ENCODE measurements around the gene FOXP2. TPM values are rescaled to one million over a fixed set of nuclear protein-coding genes. Genes with fewer than 3 reads are reported as not detected.

The FOXP2 gene
- total and polyA plus RNA-seq, 2 donors (not counting 3 experiments of a cell fraction or from before 2014, with no cell fraction given): 0.37 to 2.7 TPM

- H3K79me2 ChIP-seq (ENCODE audit: control insufficient read depth, insufficient read depth, low read length): no peaks in the 10 kb centered on the region
- H2AFZ ChIP-seq (ENCODE audit: low read depth, low read length): no peak overlapping the region
- H3K4me2 ChIP-seq (ENCODE audit: insufficient read depth, low read length): no peak overlapping the region
- POLR2A ChIA-PET: interaction anchor here (0.7 kb wide), 1 partner anchor 281 kb away, joined by 3 read pairs; no protein-coding TSS in a partner anchor
- no peak overlapping the region for H3K9ac ChIP-seq (replicated peaks; ENCODE audit: extremely low read depth, insufficient read depth, low read length)
- H3K9me3 ChIP-seq (replicated peaks; ENCODE audit: control insufficient read depth, insufficient read depth, low read length): no peaks in the 10 kb centered on the region
- no peak for TF ChIP-seq JUN (IDR thresholded peaks at IDR 0.05; ENCODE audit: borderline replicate concordance, insufficient read depth, insufficient read length, low read depth)
- TF ChIP-seq, protein P1, sequence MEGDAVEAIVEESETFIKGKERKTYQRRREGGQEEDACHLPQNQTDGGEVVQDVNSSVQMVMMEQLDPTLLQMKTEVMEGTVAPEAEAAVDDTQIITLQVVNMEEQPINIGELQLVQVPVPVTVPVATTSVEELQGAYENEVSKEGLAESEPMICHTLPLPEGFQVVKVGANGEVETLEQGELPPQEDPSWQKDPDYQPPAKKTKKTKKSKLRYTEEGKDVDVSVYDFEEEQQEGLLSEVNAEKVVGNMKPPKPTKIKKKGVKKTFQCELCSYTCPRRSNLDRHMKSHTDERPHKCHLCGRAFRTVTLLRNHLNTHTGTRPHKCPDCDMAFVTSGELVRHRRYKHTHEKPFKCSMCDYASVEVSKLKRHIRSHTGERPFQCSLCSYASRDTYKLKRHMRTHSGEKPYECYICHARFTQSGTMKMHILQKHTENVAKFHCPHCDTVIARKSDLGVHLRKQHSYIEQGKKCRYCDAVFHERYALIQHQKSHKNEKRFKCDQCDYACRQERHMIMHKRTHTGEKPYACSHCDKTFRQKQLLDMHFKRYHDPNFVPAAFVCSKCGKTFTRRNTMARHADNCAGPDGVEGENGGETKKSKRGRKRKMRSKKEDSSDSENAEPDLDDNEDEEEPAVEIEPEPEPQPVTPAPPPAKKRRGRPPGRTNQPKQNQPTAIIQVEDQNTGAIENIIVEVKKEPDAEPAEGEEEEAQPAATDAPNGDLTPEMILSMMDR (IDR thresholded peaks at IDR 0.05; ENCODE audit: extremely low read depth in 1 of 2, insufficient read depth in 1 of 2, low read depth in 1 of 2, low read length in 2 of 2): no peak
- TF ChIP-seq, protein P2, sequence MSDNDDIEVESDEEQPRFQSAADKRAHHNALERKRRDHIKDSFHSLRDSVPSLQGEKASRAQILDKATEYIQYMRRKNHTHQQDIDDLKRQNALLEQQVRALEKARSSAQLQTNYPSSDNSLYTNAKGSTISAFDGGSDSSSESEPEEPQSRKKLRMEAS (IDR thresholded peaks at IDR 0.05; ENCODE audit: insufficient read depth, insufficient read length): no peak
- TF ChIP-seq FOS (IDR thresholded peaks at IDR 0.05; ENCODE audit: borderline replicate concordance, insufficient read depth, low read length): no peak
- TF ChIP-seq MYC (IDR thresholded peaks at IDR 0.05; ENCODE audit: low read depth, low read length): no peak
- no peak for TF ChIP-seq EZH2 (IDR thresholded peaks at IDR 0.05; ENCODE audit: borderline replicate concordance, low read depth, low read length, severe bottlenecking)
- TF ChIP-seq POLR2AphosphoS5 (IDR thresholded peaks at IDR 0.05; ENCODE audit: insufficient read depth, low read depth, low read length): no peak
- TF ChIP-seq POLR2A (IDR thresholded peaks at IDR 0.05; ENCODE audit: low read depth, low read length): no peak
- H3K27me3 ChIP-seq (ENCODE audit: control insufficient read depth in 2 of 2, insufficient read depth in 2 of 2, low read length in 2 of 2): no peaks in the 10 kb centered on the region
- no peak overlapping the region for H3K27ac ChIP-seq (ENCODE audit: insufficient read depth, low read depth, low read length)
- H3K36me3 ChIP-seq (ENCODE audit: control insufficient read depth in 2 of 2, extremely low read depth in 1 of 2, insufficient read depth in 2 of 2, low read length in 2 of 2): no peaks in the 10 kb centered on the region
- BruUV-seq (replicated peaks): no TSS peak
- intact Hi-C loops (cut with micrococcal nuclease): no loop called here
- H3K4me1 ChIP-seq (ENCODE audit: control insufficient read depth, extremely low read depth, insufficient read depth, low read length): no peaks in the 10 kb centered on the region
- no peak overlapping the region for H3K4me3 ChIP-seq (replicated peaks in 1 of 3; ENCODE audit: insufficient read depth in 1 of 3, low read depth in 1 of 3, low read length in 3 of 3)
- DNase-seq (ENCODE audit: low read depth, low spot score) (no peak), FAIRE-seq (no peak)
- CTCF ChIA-PET: interaction anchor here (1.5 kb wide), 1 partner anchor 17 kb away, joined by 3 read pairs; no protein-coding TSS in a partner anchor
- H3K9me1 ChIP-seq (replicated peaks; ENCODE audit: control insufficient read depth, extremely low read depth, insufficient read depth, low read length): no peaks in the 10 kb centered on the region
- dilution Hi-C loops (cut with MboI; ENCODE audit: extremely low pct_ligation_motif_present, low sequenced_read_pairs): no loop called here
- no peaks in the 10 kb centered on the region for H4K20me1 ChIP-seq (replicated peaks; ENCODE audit: control insufficient read depth, extremely low read depth, insufficient read depth, low read length)
Measured at GRCh38 chr7:114627231-114627630, 212.6 kb downstream of the FOXP2 start.

Measured in endothelial cell of umbilical vein (primary cell).